ENCODE results near the gene FAM168A. TPM values are rescaled to one million over a fixed set of nuclear protein-coding genes. Genes with fewer than 3 reads are reported as not detected.

FAM168A gene
- total RNA-seq, 4 donors from 2014 or later, result 17.9 to 33.2 (median 24.7) TPM

DNA sequence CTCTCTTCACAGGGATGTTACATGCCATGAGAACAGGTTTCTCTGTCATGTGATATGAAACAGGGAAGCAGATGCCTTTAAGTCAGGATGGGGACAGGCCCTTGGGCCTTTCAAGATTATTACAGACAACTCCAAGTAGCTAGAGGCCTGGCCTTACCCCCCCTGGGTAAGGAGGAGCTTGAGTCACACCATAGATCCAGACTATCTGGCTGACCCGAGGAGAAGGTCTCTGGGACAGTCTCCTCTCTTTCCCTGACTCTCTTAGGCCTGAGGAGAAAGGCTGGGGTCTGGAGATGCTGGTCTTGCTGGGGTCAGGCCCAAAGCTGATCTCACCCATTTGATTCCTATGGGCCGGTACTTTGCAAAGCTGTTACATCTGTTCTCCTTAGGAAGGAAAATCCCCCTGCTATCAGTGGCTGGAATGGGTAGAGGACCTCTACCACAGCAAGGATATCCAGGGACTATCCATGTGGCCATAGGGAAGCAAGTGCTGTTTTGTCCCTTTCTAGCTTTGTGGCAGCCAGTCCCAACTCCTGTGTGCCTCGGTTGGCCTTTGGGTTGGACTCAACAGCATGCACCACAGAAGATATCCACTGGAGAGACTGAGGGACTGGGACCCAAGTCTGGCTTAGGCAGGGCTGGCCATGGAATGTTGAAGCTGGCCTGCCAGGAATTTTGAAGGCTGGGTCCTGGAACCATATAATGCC lies 196.5 kb downstream of the FAM168A start:
- TF ChIP-seq, protein P1, sequence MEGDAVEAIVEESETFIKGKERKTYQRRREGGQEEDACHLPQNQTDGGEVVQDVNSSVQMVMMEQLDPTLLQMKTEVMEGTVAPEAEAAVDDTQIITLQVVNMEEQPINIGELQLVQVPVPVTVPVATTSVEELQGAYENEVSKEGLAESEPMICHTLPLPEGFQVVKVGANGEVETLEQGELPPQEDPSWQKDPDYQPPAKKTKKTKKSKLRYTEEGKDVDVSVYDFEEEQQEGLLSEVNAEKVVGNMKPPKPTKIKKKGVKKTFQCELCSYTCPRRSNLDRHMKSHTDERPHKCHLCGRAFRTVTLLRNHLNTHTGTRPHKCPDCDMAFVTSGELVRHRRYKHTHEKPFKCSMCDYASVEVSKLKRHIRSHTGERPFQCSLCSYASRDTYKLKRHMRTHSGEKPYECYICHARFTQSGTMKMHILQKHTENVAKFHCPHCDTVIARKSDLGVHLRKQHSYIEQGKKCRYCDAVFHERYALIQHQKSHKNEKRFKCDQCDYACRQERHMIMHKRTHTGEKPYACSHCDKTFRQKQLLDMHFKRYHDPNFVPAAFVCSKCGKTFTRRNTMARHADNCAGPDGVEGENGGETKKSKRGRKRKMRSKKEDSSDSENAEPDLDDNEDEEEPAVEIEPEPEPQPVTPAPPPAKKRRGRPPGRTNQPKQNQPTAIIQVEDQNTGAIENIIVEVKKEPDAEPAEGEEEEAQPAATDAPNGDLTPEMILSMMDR (IDR thresholded peaks at IDR 0.05; ENCODE audit: low read depth), result no peak

DNA sequence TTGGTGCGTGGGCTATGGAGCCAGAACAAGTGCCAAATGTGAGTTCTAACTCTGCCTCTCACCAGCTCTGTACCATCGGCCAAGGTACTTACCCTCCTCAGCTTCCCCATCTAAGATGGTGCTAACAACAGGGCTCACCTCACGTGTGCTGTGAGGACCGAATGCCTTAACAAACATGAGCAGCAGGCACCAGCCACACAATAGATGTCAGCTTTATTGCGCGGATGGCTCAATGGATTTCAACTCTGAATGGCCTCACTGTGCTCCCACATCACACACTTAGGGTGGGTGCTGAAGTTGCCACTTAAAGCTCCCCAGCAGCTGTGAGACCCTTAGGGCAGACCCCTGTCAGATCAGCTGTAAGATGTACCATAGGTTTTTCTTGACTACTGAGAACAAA lies 197.6 kb downstream of the FAM168A start:
- TF ChIP-seq, protein P1 (IDR thresholded peaks at IDR 0.05; ENCODE audit: low read depth), result no peak

DNA sequence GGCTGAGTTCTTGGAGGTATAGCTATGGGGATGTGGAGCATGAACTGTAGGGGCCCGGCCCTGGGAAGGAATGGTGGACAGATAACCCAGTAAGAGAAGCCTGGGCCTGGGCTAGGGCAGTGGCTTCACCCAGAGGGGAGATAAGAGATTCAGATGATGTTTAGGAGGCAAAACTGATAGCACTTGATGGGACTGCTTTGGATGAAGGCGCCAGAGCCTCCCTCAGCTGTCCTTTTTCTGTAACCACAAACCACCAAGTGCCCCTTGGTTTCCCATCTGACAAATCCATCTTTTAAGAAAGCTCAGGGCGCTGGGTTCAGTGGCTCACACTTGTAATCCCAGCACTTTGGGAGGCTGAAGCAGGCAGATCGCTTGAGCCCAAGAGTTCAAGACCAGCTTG lies 198.3 kb downstream of the FAM168A start:
- TF ChIP-seq, protein P1 (IDR thresholded peaks at IDR 0.05; ENCODE audit: low read depth), result no peak

DNA sequence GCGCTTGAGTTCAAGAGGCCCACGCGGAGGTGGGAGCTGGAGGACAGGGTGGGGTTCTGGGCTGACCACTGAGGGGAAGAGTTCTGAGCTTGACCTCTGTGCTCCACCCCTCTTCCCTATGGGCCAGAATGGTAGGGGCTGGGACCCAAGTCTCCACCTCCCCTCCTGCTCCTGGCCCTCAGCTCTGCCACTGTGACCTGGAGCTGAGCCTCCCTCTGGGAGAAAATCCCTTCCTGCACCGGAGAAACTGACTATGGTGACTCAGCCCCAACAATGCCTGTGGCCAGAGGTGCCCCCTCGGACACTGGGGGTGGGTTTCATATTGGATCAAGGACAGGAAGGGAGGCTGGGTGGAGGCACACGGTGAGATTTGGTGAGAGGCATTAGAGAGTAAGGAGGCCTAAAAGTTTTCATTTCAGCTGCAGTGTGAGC lies 198.7 kb downstream of the FAM168A start:
- TF ChIP-seq, protein P1 (IDR thresholded peaks at IDR 0.05; ENCODE audit: low read depth), result no peak

DNA sequence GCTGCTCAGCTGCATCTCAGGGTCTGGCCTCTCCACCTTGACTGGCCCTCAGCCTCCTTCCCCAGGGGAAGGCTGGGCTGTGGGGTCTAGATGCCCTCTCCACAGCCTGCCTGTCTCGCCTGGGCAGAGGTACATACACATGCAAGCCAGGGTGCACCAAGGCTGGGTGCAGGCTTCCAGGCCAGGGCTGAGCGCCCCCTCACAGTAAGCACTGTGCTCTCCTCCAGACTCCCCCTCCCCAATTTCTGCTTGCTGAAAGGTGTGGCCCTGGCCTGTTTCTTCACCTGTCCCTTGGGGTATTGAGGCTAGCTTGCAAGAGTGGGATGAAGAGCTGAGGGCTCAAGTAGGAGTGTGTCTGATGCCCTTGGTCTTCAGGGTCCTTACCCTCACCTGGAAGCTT lies 199.2 kb downstream of the FAM168A start:
- TF ChIP-seq, protein P1 (IDR thresholded peaks at IDR 0.05; ENCODE audit: low read depth), result no peak

DNA sequence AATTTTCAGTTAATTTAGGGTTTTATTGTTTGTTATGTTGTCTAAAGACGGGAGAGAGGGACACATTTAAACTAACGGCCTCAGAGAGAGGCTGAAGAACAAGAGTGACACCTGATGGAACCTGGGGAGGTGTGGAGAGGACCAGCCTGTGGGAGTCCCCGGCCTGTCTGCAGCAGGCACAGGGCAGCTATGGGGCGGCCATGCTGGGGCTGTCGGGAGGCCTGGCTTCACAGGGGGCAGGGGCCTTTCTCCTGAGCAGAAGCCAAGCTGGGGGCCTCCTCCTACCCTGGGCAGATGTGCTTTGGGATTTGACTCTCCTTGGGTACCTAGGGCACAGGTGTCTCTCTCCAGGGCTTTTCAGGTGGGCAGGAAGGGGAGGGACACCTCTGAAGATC lies 199.8 kb downstream of the FAM168A start:
- TF ChIP-seq, protein P1 (IDR thresholded peaks at IDR 0.05; ENCODE audit: low read depth), result no peak

DNA sequence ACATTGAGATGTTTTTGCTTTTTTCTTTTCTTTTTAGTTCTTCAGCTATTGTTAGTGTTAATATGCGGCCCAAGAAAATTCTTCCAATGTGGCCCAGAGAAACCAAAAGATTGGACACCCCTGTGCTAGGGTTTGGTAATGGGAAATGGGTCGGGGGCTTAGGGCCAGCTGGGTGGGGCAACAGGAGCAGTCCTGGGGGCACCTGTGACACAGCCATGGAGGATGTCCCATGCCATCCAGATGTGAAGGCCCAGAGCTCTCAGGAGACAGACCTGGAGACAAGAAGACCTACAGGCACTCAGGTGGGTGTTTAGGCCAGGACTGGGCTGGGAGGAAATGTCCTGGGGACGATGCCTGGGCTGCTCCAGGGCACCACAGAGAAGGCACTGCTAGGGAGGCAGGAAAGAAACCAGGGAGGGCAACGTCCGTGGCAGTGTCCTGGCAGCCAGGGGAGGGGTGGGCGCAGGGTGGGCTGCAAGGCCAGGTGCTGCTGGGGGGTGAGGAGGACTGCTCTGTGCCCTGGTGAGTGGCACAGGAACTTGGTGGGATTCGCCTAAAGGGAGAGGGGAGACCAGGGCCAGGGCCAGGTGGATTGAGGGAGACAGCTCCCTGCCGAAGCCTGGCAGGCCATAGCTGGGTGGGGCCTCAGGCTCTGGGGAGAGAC lies 200.3 kb downstream of the FAM168A start:
- TF ChIP-seq, protein P1 (IDR thresholded peaks at IDR 0.05; ENCODE audit: low read depth), result no peak
